ENCODE results near the gene CUEDC2.

GRCh38 chr10:102434394-102435132 is 2.2 kb upstream of the CUEDC2 start:
- TF ChIP-seq CTCF (IDR thresholded peaks at IDR 0.05) (no peak), ZFX (IDR thresholded peaks at IDR 0.05; ENCODE audit: borderline replicate concordance) (no peak)

Data from 22Rv1 (cell line).